Upper lobe of left lung (tissue), 4 donors: ENCODE data around the gene ERG28.

Experiments used
- POLR2A ChIP-seq, 4 donors: fragments of 450-650 bp; IDR thresholded peaks; one replicate each; pipeline ENCODE4 v1.5.1; 2016 to 2017; ENCODE audit warnings: antibody characterized with exemption in 4 of 4, mild to moderate bottlenecking in 2 of 4
- POLR2AphosphoS5 ChIP-seq, 2 donors: sonication (generic); formaldehyde crosslinking; IDR thresholded peaks; one replicate each; pipeline ENCODE4 v1.5.1; 2017; ENCODE audit warnings: antibody characterized with exemption in 2 of 2
- TF ChIP-seq, protein P1 (sequence below), 6 experiments: fragments of 450-650 bp in 4 of 6; fragments of 200-600 bp in 2 of 6; sonication (generic) in 2 of 6; IDR thresholded peaks; one replicate each; pipeline ENCODE4 v1.5.1; 2016 to 2019; ENCODE audit warnings: antibody characterized with exemption in 6 of 6

DNA sequence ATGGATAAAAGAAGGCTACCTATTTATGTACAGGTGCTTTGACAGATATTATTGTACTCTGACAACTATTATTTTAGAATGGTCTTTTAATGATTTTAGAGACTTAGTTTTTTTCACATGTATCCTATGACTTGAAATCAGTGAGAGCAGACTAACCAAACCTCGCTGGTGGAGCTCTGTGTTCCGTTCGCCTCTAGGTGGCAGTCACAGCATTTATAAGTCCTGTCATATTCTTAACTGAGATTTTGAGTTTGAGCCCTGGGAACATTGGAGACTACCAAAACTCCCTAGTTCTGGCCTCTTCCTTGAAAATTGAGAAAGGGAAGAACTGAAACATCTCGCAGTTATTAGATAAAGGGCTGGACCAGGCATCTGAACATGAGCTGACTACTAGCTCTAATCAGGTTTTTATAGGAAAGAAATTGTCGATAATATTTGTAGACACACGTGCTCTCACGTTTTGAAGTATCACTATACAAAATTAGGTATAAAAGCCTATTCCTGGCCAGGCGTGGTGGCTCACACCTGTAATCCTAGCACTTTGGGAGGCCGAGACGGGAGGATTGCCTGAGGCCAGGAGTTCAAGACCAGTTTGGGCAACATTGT is 48.6 kb upstream of the ERG28 start:
- TF ChIP-seq, protein P1, sequence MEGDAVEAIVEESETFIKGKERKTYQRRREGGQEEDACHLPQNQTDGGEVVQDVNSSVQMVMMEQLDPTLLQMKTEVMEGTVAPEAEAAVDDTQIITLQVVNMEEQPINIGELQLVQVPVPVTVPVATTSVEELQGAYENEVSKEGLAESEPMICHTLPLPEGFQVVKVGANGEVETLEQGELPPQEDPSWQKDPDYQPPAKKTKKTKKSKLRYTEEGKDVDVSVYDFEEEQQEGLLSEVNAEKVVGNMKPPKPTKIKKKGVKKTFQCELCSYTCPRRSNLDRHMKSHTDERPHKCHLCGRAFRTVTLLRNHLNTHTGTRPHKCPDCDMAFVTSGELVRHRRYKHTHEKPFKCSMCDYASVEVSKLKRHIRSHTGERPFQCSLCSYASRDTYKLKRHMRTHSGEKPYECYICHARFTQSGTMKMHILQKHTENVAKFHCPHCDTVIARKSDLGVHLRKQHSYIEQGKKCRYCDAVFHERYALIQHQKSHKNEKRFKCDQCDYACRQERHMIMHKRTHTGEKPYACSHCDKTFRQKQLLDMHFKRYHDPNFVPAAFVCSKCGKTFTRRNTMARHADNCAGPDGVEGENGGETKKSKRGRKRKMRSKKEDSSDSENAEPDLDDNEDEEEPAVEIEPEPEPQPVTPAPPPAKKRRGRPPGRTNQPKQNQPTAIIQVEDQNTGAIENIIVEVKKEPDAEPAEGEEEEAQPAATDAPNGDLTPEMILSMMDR (IDR thresholded peaks at IDR 0.05) = peak; percentile 43 to 78 (median 71)
- TF ChIP-seq POLR2AphosphoS5 (IDR thresholded peaks at IDR 0.05) (no peak), POLR2A (IDR thresholded peaks at IDR 0.05) (no peak)
